Thyroid gland (tissue), 4 donors: ENCODE measurements around the gene CROCC2.

Experiments
- POLR2A ChIP-seq, 2 donors: fragments of 450-650 bp; IDR thresholded peaks; one replicate each; pipeline ENCODE4 v1.6.1; 2017; ENCODE audit warnings: antibody characterized with exemption in 2 of 2, mild to moderate bottlenecking in 2 of 2, moderate library complexity in 1 of 2
- TF ChIP-seq, protein P1 (sequence below), 6 experiments: fragments of 200-600 bp in 3 of 6; fragments of 450-650 bp in 3 of 6; sonication (generic) in 3 of 6; IDR thresholded peaks; one replicate each; pipeline ENCODE4 v1.5.1; 2016 to 2019; ENCODE audit warnings: antibody characterized with exemption in 6 of 6, mild to moderate bottlenecking in 2 of 6, inconsistent platforms in 1 of 6, moderate library complexity in 1 of 6

DNA sequence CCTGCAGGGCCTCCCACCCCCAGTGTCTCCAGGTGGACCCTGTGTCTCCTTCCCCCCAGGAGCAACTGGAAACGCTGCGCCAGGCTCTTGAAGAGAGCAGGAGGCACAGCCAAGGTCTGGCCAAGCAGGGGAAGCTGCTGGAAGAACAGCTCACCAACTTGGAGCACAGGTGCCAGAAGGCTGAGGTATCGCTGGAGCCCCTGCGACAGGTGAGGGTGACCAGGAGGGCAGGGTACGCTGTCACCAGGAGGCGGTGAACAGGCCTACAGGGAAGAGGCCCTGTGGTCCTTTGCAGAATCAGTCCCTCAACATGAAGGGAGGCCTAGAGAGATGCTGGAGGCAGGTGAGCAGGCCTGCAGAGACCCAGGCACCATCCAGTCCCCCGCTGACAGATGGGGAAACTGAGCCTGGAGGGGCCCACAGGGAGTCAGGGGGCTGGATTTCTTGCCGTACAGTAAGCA is 76.7 kb downstream of the CROCC2 start:
- no peak for TF ChIP-seq POLR2A (IDR thresholded peaks at IDR 0.05)
- TF ChIP-seq, protein P1, sequence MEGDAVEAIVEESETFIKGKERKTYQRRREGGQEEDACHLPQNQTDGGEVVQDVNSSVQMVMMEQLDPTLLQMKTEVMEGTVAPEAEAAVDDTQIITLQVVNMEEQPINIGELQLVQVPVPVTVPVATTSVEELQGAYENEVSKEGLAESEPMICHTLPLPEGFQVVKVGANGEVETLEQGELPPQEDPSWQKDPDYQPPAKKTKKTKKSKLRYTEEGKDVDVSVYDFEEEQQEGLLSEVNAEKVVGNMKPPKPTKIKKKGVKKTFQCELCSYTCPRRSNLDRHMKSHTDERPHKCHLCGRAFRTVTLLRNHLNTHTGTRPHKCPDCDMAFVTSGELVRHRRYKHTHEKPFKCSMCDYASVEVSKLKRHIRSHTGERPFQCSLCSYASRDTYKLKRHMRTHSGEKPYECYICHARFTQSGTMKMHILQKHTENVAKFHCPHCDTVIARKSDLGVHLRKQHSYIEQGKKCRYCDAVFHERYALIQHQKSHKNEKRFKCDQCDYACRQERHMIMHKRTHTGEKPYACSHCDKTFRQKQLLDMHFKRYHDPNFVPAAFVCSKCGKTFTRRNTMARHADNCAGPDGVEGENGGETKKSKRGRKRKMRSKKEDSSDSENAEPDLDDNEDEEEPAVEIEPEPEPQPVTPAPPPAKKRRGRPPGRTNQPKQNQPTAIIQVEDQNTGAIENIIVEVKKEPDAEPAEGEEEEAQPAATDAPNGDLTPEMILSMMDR (IDR thresholded peaks at IDR 0.05): no peak
